ENCODE measurements around the gene ITIH1.

The ITIH1 gene

DNA sequence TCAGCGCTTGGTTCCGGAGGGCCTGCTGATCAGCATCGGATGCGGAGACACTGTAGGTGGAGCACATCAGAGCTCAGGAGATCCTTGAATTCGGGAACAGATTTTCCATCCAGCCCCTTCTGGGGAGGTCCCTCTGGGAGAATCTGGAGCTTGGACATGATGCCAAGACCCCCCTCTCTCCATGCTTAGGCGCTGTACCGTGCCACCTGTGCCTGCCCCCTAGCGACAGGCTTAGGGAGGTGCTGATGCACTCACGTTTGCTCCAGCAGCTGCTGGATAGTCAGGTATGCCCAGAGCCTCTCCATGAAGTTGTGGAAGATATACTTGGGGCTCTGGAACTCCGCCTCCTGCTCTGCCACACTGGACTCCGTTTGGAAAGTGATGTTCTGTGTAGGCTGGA, 43.3 kb downstream of the ITIH1 start:
- peak; percentile 67 for DNase-seq

DNA sequence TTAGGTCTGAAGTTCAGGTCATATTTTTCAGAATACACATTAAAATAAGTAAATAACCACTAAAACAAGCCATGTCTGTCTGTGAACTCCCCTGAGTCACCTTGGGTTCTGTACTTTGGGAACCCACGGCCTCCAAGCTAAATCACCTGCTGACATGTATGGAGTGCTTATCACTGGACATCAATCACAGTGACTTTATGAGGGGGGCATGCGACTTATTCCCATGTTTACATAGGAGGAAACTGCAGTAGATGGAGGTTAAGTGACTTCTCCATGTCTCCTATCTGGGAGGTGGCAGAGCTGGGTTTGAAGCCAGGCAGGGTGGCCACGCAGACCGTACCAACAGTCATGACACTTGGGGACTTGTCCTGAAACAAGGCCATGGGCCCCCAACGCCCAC, 45.0 kb downstream of the ITIH1 start:
- no peak for DNase-seq

DNA sequence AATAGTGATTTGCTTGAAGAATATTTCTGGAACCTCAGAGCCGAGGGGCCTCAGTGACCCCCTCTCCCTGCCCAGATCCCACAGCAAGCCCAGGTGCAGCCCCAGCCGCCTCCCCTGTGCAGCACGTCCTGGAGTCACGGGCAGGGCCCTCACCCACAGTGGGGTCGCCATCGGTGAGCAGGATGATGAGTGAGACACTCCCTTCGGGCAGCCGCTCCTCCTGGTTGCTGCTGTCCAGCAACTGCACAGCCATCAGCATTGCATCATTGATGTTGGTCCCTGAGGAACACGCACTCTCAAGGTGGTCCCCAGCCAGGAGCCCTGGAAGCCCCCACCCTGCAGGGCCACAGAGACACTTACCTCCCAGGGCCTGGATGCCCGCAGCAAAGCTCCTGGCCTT, 46.6 kb downstream of the ITIH1 start:
- no peak for DNase-seq

DNA sequence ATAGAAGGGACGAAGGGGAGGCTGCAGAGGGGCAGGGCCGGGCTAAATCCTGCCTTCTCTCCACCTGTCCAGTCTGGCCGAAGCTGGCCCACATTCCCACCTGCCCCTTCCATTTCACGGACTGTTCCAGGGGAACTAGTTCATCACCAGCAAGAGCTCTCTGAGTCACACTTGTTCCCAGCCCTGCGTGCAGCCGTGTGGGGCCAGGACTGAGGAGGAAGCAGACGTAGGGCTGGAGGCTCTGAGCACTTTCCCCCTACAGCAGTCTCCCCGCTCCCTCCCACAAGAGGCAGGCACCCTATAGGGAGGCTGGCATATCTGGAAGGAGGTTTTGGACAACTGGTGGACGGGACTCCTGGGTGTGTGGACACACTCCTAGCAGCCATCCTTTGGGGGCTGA, 50.0 kb downstream of the ITIH1 start:
- DNase-seq: no peak

DNA sequence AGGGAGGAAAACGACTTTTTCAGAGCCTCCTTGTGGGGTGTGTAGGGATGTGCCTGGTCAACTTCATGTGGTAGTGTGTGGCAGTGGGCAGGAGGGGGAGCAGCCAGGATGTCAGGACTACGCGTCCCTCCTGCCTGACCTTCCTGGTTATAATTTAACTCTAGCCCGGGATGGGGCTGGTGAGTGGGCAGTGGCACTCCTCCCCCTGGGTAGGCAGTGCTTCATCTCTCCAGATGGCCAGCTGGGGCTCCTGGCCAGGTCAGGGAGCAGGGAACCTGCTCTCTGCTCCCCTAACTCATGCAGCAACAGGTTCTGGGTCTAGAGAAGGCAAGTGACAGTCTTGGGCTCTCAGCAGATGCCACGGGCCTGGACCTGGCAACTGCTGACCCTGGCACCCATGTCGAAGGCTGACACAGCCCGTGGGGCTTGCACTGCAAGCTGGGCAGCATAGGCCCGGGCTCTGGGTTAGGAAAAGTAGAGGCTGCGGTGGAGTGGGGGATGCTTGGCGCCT, 50.5 kb downstream of the ITIH1 start:
- DNase-seq: no peak

DNA sequence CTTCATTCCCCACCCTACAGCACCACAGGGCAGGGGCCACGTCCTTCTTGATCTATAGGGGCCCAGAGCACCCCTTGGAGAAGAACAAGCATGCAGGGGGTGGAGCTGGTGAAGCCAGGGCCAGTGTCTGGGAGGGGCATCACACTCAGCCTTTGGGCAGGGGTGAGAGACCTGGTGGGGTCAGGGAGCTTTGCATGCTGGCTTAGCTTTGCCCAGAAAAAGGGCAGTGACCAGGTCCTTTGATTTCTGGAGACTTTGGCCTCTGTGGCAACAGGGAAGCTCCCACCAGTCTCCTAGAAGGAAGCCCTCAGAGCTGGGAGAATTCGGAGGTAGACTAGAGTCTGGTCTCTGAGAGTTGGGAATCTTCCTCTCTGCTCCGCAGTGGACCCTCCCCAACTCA, 52.1 kb downstream of the ITIH1 start:
- no peak for DNase-seq

DNA sequence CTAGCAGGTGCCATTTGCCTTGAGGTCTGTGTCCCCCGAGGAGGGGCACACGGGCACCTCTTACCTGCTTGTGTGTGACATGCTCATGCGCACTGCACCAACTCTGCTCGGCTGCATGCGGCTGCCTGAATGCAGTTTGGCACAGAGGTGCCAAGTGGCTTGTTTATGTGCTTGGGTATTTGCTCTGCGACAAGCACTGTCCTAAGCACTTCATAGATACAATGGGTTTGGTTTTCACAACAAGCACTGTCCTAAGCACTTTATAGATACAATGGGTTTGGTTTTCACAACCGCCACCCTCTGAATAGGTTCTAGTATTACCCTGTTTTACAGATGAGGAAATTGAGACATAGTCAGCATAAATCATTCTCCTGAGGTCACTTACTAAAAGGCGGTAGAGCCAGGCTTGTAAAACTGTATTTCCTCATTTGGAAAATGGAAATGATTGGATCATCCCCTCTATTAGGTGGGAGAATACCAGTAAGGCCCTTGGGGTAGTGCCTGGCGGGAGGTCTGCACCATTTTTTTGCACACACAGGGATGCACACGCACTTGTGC, 52.6 kb downstream of the ITIH1 start:
- no peak for DNase-seq

- DNase-seq: no peak
Observed at GRCh38 chr3:52830535-52831258, 53.3 kb downstream of the ITIH1 start, which contains the start of gene ITIH4. TSS of gene ITIH4 (minus strand) at chr3:52830672. CDS start at chr3:52830642, 30 bp downstream.

DNA sequence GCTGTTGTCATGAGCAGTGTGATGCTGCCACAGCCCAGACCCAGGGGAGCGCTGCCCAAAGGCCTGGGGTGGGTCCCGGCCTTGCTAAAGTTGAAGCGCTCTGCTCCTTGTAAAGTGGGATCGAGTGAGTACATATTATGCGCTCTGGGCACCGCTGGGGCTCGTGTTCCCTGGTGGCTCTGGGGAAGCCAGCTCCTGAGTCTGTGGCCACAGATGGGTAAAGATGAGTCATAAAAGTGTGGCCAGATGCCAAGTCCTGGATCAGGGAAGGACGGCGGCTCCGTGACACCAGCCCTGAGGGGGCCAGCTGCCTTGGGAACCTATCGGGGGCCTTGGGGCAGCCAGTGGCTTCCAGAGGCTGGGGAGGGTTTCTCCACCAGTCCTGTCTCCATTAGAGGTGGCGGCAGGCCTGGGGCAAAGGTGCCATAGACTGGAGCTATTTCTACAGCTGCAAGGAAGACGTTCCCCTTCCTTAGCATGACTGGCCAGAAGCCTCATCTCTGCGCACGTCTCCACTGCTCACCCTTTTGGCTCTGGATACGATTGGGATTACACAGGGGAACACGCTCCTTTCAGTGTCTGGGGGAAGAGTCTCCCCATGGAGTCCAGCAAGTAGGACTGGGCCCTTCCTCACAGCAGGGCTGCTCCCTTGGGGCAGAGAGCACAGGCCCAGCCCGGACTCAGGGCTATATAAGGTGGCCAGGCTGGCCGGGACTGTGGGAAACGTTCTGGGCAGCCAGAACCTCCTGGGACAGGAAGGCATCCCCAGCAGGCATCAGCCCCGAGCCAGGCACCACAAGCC, 54.3 kb downstream of the ITIH1 start:
- peak; percentile 73 for DNase-seq

DNA sequence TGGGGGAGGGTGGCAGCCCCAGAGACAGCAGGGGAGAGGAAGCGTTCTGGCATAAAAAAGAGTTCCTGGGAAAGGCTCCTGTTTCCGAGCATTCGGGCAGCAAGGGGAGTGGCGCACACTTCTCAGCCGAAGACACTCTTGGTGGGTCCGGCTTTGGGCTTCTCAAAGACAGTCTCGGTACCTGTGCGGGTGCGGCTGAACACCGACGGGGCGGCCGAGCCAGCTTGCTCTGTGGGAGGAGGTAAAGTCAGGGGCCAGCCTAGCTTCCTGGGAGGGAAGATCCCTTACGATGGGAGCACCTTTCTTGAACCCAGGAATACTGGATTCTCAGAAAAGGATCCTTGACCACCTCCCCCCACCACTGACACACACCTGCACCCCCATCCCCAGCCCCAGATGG, 55.8 kb downstream of the ITIH1 start:
- DNase-seq: no peak

- peak; percentile 60 for DNase-seq
Observed at GRCh38 chr3:52834871-52835501, 57.6 kb downstream of the ITIH1 start, which contains the start of gene MUSTN1. TSS of gene MUSTN1 (minus strand) at chr3:52835019. CDS start at chr3:52834948, 71 bp downstream.

GRCh38 chr3:52835766-52836470, 58.5 kb downstream of the ITIH1 start:
- DNase-seq: no peak

GRCh38 chr3:52836471-52836845, 59.1 kb downstream of the ITIH1 start:
- DNase-seq: no peak

GRCh38 chr3:52836986-52837385, 59.6 kb downstream of the ITIH1 start:
- DNase-seq: no peak

- DNase-seq: no peak
Observed at GRCh38 chr3:52838561-52839267, 61.3 kb downstream of the ITIH1 start.

DNA sequence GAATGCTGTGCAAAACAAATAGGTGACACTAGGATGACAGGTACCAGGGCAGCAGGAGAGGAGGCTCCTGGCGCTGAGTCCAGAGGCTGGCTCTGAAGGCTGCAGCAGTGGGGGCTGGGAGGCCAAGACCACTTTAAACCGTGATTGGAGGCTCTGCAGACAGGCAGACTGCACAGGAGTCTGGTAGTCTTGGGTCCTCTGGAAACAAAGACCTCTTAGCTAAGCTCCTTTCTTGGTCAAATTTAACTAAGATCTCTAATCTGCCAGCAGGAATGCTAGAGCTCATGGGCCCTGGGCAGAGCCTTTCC, 61.8 kb downstream of the ITIH1 start:
- peak; percentile 35 for DNase-seq

DNA sequence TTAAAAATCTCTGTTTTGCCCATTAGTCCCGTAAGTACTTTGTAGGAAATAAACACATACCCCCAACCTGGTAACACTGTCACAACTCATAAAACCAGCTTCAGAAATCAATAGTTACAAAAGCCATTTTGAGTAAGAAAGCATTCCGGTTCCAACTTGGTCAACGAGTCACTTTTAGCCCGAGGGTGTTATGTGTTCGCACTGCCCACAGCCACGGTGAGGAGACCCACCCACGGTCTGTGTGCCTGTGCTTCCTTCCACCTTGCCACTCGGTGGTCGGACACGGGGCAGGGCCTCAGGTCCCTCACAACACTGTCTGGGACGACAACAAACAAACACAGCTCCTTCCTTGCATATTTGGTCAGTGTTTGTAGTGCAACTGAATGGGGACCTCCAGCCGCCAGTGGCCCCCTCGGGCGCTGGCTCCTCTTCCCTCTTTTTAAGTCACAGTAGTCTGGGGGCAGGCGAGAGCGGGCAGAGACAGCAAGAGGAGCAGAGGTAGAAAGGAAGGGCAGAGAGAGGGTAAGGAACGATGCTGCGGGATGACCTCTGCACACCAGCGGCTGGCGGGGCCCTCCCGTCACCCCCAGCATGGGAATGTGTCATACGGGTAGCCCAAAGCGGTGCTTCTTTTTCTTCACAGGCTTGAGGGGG, 62.6 kb downstream of the ITIH1 start:
- no peak for DNase-seq

- no peak for DNase-seq
Observed at GRCh38 chr3:52841211-52841980, 64.0 kb downstream of the ITIH1 start.
